SW480 (cell line): ENCODE data around the gene MAP1LC3A.
"Not testable (repeated sequence)": the region's sequence is repeated elsewhere in the genome, so short reads cannot be mapped to it uniquely, and the experiment has no call there.

ENCODE experiments used
- DNase-seq: peaks from one replicate; pipeline ENCODE4 v3.0.0-alpha.2; 2016; ENCODE audit warnings: low spot score

MAP1LC3A gene

GRCh38 chr20:34558320-34559218 lies at the start of gene MAP1LC3A:
TSS of gene MAP1LC3A (plus strand) at chr20:34558718. CDS start at chr20:34558869, 151 bp downstream.
- peak; percentile 53 for DNase-seq

DNA sequence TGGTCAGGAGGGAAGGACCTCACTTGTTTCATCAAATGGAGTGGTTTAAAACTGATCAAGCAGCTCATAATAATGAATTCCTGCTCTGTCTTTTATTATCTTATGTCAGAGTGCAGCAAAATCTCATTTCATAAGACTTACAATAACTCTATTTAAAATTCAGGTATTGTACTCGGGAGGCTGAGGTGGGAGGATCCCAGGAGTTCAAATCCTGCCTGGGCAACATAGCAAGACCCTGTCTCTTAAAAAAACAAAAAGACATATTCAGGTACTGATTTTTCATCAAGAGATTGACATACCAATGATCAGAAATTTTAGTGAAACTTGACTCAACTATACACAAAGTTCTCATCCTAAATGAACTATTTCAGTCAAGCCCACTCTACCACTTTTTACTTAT lies 47.9 kb upstream of the MAP1LC3A start:
- DNase-seq = no peak

DNA sequence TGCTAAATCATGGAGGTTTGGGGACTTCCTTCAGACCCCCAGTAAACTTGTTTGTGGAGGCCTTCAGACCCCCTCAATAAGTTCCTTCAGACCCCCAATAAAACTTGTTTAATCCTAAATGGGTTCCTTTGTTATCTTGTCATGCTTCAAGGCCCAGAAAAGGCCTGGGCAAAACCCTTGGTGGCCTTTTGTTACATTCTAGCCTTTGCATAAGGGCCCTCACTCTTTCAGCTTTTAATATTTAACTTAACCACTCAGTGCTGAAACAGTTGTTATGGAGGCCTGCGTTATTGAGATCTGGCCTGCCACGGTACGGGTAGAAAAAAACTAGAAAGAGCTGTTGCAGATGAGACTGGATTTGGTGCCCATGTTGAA lies 46.6 kb upstream of the MAP1LC3A start:
- no peak for DNase-seq

GRCh38 chr20:34512266-34512954 lies 46.1 kb upstream of the MAP1LC3A start:
- DNase-seq = no peak

DNA sequence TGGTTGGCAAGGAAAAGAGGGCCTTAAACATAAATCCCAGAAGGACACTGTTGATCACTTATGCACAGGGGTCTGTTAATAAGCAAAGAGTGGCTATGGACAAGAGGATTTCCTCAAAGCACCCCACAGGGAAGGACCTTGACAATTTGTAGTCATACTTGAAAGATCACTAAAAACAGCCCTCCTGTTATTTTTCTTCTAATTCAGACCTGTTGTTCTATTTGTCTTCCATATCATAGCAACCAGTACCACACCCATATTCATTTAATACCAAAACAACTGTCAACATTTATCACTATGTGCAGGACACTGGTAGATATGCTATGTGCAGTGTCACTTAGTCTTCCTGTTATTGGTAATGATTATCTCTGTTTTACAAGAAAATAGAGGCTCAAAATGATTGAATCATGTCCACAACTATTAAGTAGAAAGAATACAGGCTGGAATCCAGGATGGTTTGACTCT lies 45.5 kb upstream of the MAP1LC3A start:
- DNase-seq = no peak

DNA sequence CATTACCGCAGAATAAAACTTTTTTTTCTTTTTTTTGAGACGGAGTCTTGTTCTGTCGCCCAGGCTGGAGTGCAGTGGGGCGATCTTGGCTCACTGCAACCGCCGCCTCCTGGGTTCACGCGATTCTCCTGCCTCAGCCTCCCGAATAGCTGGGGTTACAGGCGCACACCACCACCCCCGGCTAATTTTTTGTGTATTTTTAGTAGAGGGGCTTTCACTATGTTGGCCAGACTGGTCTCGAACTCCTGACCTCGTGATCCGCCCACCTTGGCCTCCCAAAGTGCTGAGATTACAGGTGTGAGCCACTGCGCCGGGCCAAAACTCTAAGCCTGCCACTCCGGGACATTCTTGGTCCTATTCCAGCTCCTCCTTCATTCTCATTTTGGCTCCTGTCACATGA lies 44.5 kb upstream of the MAP1LC3A start:
- not testable (repeated sequence) for DNase-seq

GRCh38 chr20:34514897-34515483 lies 43.5 kb upstream of the MAP1LC3A start:
- no peak for DNase-seq

DNA sequence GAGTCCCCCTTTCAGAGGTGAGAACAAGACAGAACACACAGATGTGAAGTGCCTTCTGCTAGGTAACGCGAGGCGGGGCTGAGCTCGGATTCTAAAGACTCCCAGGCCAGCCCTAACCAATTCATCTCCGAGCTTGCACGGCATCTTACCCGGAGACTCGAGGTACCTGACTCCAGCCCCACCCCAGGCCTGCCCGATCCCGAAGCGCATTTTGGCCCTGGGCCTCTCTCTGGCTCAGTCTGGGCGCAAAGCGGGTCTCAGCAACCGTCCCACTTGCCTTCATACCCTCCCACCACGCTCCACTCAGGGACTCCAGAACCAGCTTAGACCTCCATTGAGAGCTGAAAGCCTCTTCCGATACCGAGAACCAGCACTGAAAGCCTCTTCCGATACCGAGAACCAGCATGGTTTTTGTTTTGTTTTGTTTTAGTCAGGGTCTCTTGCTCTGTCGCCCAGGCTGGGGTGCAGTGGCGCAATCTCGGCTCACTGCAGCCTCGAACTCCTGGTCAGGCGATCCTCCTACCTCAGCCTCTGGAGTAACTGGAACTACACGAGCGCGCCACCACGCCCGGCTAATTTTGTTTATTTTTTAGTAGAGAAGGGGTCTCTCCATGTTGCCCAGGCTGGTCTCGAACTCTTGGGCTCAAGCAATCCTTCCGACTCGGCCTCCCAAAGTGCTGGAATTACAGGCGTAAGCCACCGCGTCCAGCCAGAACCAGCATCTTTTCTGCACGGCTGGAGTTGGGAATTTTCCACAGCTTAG lies 42.9 kb upstream of the MAP1LC3A start:
- peak; percentile 87 for DNase-seq

GRCh38 chr20:34516247-34517113 lies 42.0 kb upstream of the MAP1LC3A start, which contains the start of gene DYNLRB1:
TSS of gene DYNLRB1 (plus strand) at chr20:34516422. CDS start at chr20:34516459, 37 bp downstream.
- peak; percentile 97 for DNase-seq

DNA sequence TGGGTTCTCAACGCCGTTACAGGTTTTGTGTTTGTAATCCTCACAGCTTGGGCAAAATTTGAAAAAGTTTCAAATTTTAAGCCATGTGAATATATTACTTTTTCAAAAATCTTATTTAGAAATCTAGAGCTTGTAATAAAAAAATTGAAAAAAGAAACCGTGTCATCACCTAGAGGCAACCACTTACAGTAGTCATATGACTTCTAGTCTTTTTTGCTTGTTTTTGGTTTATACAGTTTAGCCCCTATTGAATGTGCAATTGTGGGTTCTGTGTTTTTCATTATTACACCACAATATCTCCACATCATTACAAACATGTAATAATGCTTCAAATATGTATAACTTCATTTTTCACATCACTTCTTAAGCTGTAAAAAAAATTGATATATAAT lies 41.4 kb upstream of the MAP1LC3A start:
- no peak for DNase-seq

DNA sequence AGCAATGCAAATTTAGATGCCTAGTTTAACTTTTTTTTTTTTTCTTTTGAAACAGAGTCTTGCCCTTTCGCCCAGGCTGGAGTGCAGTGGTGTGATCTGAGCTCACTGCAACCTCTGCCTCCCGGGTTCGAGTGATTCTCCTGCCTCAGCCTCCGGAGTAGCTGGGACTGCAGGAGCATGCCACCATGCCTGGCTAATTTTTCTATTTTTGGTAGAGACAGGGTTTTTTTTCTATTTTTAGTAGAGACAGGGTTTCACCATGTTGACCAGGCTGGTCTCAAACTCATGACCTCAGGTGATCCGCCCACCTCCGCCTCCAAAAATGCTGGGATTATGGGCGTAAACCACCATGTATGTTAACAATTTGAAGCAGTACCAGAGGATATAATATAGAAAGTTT lies 39.7 kb upstream of the MAP1LC3A start:
- not testable (repeated sequence) for DNase-seq

DNA sequence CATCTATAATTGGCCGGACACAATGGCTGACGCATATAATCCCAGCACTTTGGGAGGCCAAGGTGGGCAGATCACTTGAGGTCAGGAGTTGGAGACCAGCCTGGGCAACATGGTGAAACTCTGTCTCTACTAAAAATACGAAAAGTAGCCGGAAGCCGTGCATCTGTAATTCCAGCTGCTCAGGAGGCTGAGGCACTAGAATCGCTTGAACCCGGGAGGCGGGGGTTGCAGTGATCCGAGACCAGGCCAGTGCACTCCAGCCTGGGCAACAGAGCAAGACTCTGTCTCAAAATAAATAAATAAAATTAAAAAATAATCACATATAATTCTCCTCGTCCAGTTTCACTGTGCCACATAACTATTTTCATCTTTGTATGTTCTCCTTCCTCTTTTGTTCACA lies 38.7 kb upstream of the MAP1LC3A start:
- not testable (repeated sequence) for DNase-seq

GRCh38 chr20:34522969-34523871 lies 35.3 kb upstream of the MAP1LC3A start:
- peak; percentile 79 for DNase-seq

DNA sequence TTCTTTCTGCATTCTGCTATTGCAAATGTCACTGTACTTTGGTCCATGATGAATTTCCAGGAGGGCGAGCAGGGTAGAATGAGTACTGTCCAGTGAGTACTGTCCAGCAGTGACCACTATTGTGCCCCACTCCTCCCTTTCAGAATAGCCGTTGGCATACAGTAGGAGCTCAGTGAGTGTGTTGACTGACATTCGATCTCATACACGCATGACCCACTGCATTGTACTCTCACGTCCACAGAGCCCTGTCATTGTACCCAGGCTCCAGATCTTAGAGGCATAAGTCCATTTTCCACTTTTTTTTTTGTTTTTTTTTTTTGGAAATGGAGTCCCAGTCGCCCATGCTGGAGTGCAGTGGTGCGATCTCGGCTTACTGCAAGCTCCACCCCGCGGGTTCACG lies 34.1 kb upstream of the MAP1LC3A start:
- no peak for DNase-seq

GRCh38 chr20:34525342-34525708 lies 33.2 kb upstream of the MAP1LC3A start:
- DNase-seq = no peak

- peak; percentile 99 for DNase-seq
Observed at GRCh38 chr20:34525709-34526416, 32.7 kb upstream of the MAP1LC3A start.

GRCh38 chr20:34526466-34526865 lies 32.1 kb upstream of the MAP1LC3A start:
- no peak for DNase-seq

DNA sequence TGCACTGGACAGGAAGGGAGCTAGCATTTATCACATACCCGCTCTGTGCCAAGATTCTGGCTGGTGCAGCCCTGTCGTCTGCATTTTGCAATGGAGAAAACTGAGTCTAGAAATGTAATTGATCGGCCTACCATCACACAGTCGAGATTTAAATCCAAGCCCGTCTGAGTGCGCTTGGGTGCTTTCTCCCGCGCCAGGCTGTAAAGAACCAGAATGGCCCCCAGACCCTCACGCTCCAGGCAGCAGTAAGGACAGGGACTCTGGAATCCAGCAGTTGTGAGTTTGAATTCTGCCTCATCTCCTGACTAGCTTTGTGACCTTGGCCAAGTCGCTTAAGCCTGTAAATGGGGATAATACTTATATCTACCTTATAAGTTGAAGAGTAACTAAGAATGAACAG lies 31.5 kb upstream of the MAP1LC3A start:
- no peak for DNase-seq

GRCh38 chr20:34528921-34529297 lies 29.6 kb upstream of the MAP1LC3A start:
- DNase-seq = no peak
